ENCODE data around the gene OSTF1.
A peak's percentile ranks its signal among the peaks of the same experiment; 100 is the strongest.

OSTF1 gene

DNA sequence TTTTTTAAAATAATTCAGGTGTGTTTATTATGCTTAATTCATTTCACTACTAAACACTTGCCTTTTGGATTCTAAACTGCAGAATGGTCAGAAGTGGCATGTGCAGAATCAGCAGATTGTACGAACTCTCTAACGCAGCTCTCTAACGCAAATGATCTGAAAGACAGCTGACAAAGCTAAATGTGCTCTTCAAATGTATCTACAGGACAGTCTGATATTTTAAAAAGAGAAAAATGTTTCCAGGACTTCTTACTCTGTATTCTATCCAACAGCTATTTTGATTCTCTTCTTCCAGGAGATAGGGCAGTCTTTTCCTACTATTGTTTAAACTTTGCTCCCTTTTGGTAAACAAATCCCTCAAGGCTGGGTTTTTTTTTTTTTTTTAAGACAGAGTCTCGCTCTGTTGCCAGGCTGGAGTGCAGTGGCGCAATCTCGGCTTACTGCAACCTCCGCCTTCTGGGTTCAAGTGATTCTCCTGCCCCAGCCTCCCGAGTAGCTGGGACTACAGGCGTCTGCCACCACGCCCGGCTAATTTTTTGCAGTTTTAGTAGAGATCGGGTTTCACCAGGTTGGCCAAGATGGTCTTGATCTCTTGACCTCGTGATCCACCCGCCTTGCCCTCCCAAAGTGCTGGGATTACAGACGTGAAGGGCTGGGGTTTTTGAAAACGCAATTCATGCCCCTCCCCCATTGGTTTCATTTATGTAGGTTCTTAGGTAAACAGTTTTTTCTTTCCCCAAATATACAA lies 1.6 kb upstream of the OSTF1 start:
- no peak for DNase-seq

DNA sequence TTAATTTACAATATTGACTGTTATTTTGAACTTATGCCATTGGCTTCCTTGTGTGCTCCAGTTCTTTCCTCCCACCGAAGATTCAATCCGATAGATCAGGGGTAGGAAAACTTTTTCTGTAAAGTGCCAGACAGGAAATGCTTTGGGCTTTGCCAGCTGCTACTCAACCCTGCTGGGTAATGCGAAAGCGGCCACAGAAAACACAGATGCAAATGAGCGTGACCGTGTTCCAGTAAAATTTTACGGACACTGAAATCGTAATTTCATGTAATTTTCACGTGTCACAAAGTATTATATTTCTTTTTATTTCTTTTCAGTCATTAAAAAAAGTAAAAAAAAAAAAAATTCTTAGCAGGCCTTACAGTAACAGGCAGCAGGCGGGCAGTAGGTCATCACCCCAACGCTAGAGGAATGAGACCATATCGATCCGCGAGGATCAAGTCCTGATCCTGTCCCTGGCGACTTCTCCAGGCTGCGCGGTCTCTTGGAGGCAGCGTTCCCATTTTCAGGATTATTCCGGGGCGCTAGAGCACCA lies 958 bp upstream of the OSTF1 start:
- peak; percentile 23 for DNase-seq

GRCh38 chr9:75088646-75089372 lies 495 bp downstream of the OSTF1 start:
- DNase-seq, result no peak

DNA sequence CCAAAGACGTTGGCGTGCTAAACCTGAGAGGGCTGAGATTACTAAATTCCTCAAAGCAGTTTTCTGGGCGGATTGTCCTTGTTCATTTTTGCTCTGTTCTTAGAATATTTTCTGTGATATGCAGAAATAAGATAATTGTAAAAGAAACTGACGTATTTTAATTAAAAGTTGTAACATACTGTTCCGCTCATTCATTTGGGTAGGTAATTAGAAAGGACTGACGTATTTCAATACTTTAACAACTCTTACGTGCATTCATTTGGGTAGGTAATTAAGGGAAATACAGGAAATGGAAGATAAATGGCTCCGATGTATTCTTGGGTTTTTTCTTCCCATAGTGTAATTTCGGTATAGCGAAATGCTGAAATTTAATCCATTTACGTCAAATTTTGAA lies 1.1 kb downstream of the OSTF1 start:
- DNase-seq, result no peak

DNA sequence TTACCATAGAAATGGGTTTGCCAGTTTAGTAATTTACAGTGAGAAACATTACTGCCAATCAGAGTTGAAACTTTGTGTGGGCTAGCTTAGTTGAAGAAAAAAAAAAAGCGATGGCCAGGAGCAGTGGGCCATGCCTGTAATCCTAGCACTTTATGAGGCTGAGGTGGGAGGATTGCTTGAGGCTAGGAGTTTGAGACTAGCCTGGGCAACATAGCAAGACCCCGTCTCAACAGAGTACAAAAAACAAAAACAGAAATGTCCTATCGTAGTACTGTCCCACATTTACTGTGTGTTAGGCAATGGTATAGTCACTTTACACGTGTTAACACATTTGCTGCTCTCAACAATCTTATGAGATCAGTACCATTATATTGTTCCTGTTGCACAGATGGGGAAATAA lies 2.3 kb downstream of the OSTF1 start:
- no peak for DNase-seq

GRCh38 chr9:75092766-75093165 lies 4.5 kb downstream of the OSTF1 start:
- DNase-seq, result no peak

- DNase-seq, result no peak
These were observed 8.5 kb downstream of the OSTF1 start for GRCh38 chr9:75096796-75097195.

DNA sequence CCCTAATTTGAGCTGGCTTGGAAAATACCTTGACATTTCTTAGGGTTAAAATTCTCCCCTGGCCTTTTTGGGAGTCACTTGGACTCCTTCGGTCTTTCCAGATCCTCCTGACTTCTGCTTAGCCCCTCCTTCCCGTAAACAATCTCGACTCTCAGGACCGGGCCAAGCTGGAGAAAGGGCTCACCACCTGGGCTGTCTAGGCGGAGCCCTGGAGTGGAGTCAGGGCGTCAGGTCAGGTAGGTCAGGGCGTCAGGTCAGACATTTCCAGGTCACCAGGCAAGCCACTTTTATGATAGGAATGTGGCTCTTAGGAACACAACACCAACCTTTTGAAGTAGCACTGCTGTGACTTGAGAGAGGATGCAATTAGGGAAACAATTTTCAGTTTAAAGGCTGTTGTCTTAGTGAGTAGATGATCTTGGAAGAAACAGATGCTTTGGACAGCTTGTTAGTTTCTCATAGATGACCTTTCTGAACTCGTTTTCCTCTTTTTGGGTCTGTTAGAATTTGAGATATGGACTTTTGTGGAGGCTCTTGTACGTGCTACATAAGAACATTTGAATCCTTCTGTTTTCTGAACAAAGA lies 12.8 kb downstream of the OSTF1 start:
- DNase-seq, result no peak

DNA sequence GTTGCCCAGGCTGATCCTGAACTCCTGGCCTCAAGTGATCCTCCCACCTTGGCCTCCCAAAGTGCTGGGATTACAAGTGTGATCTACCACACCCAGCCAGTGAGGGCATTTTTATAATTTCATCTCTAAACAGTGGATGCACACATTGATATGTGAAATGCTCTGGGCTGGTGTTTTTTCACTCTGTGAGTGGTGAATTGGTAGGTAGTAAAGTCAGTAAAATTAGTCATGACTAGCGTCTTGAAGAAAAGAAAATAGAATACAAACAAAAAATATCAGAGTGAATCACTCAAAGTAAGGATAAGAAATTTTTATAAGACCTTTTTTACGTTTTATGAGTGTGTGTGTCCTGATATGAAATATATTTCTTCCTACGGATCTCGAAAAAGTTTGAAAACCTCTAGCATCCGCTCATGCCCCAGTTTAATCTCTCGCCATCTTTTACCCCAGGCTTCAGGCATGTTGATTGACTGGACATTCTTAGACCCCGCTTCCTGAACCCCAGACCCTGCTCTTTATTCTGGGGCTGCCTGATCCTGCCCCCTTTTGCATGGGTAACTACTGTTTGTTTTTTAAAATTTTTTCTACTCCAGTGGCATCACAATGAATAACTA lies 14.0 kb downstream of the OSTF1 start:
- no peak for DNase-seq

- no peak for DNase-seq
These were observed 16.3 kb downstream of the OSTF1 start for GRCh38 chr9:75104607-75105006.

DNA sequence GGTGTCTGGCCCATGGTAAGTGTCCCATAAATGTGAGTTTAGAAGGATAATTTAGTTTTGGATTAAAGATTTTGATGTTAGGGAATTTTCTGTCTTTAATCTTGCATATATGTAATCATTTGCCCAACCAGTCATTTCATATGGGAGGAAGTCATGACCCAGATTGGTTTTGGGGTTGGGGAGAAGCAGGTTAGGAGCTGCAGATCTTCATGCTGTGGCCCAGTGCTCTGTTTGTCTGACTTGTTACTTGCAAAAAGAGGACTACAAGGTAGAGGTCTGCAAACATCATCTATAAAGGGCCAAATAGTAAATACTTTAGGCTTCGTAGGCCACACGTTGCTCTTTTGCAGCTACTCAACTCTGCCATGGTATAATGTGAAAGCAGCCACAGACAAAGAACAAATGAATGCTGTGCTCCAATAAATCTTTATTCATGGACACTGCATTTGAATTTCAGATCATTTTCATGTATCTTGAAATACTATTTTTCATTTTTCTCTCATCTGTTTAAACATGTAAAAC lies 16.8 kb downstream of the OSTF1 start:
- no peak for DNase-seq

GRCh38 chr9:75105841-75106240 lies 17.5 kb downstream of the OSTF1 start:
- DNase-seq, result no peak

- DNase-seq, result no peak
These were observed 18.5 kb downstream of the OSTF1 start for GRCh38 chr9:75106857-75107256.

GRCh38 chr9:75108571-75108970 lies 20.3 kb downstream of the OSTF1 start:
- no peak for DNase-seq

GRCh38 chr9:75109210-75109839 lies 21.0 kb downstream of the OSTF1 start:
- DNase-seq, result no peak

DNA sequence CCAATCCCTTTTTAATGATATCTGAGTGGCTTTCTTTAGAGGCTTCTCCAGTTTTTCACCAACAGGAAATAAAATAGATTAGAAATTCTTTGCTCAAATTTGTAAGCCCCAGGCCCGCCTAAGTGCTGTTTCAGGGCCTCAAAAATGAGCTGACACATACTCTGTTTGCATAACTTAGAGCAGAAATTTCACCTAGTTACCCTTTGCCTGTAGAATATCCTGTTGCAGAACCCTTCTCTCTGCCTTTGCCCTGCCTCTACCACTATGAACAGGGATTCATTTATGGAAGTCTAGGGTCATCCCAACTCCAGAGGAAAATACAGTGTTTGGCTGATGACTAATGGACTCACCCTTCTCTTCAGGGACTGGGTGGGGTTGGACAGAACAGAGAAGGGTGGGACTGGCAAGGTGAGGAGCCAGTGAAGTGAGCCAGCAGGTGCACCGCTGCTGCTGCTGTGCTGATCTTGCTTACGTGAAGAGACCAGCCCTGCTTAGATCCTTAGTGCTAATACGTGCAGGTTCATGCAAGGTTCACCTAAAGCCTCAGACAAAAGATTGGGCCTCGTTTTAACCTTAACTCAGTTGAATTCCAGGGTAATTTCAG lies 22.8 kb downstream of the OSTF1 start:
- no peak for DNase-seq

- no peak for DNase-seq
These were observed 24.5 kb downstream of the OSTF1 start for GRCh38 chr9:75112789-75113188.

DNA sequence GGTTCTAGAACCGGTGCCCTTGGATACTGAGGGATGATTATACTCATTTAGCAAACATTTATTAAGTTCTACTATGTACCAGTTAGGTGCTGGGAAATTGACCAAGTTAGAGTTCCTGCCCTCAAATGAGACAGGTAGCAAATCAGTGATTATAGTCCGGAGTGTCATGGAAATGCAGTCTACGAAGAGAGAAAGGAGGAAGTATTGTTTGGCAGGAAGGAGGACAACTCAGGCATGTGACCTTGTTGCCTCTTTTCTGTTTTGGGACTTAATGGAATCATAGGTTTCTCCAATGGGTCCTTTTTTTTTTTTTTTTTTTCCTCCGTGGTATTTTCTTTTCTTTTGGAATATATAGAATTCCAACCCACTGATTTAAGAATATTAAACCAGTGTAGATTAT lies 28.0 kb downstream of the OSTF1 start:
- no peak for DNase-seq

- no peak for DNase-seq
These were observed 29.2 kb downstream of the OSTF1 start for GRCh38 chr9:75117564-75117963.

DNA sequence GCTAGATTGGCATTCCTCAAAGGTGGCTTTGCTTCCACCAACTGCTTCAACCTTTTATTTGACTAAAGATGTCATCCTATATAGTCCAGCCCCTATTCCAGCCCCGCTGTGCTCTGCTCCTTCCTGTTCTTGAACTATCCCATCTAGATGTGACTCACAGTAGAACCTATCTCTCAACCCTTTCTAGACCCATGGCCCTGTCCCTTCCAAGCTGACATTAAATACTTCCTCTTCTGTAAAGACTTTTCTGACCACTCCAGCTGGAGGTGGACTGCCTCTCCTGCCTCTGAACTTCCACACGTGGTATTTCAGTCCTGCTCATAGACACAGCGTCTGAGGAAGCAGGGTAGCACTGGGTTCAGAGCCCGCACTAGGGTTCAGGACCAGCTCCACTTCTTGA lies 32.4 kb downstream of the OSTF1 start:
- DNase-seq, result no peak

GRCh38 chr9:75121914-75122558 lies 33.7 kb downstream of the OSTF1 start:
- no peak for DNase-seq

DNA sequence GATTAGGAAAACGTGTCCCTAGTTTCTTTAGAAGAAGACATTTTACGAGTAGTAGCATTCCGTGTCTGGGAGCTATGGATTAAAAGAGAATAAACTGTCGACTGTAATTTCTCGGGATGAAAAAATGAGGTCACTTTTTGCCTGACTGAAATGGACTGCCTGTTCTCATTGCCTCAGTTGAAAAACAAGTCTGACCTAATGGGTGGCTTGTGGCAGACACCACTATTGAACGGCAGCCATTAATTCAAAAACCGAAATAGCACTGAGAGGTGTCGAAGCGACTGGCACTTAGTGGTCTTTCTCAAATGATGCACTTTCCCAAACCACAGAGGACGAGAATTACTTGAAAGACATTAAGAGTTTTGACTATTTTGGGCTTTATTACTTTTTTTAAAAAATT lies 35.4 kb downstream of the OSTF1 start:
- no peak for DNase-seq

All from activated naive CD4-positive, alpha-beta T cell treated with anti-CD3 and anti-CD28 coated beads, Interleukin-2, amount 50 U/mL, for 16 hours (primary cell).